Right kidney (tissue), 1 donor: ENCODE measurements around the gene CUX1.
A peak's percentile ranks its signal among the peaks of the same experiment; 100 is the strongest.
"Not testable (repeated sequence)": the region's sequence is repeated elsewhere in the genome, so short reads cannot be mapped to it uniquely, and the experiment has no call there.

Experiments used
- DNase-seq: peaks from one replicate; pipeline ENCODE4 v3.0.0-alpha.2; 2016

The CUX1 gene

DNA sequence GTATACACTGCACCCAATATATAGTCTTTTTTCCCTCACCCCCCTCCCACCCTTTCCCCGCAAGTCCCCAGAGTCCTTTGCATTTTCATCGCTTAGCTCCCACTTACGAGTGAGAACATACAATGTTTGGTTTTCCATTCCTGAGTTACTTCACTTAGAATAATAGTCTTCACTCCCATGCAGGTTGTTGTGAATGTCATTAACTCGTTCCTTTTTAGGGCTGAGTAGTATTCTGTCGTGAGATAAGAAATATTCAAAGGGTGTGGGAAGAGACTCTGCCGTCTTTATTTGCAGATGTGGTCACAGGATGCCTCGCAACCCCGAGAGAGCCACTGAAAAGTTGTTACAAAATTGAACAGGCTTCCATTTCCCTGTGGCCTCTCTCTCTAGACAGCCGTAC, 331.4 kb downstream of the CUX1 start:
- DNase-seq, result no peak

DNA sequence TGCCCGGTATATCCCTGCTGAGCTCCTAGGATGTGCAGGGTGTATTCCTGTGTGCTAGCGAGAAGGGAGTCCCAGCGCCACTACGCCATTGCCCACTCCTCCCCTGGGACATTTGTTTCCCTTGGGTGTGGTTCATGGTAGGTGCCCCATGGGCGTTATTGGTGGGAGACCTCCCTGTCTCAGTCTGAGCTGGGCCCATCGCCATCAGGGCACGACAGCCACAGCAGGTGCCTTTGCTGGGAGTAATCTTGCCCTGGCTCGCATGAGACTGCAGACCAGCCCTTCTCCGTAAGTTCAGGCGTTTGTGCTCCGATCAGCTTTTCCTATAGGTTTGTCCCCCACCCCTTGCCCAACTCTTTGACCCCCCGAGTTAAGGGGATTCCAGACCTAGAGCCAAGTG, 332.0 kb downstream of the CUX1 start:
- no peak for DNase-seq

GRCh38 chr7:102150266-102150665, 332.8 kb downstream of the CUX1 start:
- no peak for DNase-seq

DNA sequence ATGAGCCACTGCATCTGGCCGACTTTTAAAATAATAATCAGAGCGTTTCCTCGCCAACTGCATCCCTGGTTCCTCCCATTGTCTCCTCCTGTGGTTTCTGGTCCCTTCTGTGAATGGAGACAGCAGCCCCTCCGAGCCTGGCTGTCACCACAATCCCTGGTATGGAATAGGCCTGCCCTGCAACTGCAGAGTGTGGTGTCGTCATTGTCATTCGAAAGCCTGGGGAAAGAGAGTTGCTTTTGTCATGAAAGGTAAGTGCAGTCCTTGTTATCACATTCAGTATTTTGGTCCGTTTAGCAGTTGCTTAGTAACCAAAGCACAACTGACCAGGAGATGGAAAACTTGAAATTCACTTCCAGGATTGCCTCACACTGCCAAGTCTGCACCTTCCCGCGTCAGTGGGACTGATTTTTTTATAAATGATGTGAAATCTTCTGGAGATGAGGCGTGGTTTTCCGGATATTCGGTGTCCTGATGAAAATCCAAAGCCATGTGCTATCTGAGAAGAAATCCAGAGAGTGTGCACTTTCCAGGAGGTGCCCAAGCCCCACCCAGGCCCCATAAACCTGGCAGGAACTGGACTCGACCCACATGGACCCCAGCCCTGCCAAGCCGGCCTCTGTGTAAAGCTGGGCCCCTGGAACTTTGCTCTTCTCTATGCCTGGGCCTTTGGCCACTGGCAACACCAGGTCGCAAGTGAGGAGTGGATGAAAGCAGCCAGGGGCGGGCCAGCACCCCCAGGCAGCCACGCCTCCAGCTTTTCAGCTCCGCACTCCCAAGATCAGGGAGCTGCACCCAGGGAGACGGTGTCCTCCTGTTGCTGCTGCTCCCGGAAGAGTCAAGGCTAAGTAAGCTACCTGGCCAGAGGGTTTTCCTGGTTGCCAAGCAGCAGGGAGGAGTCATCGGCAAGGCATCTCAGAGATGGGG, 335.5 kb downstream of the CUX1 start:
- DNase-seq, result no peak

DNA sequence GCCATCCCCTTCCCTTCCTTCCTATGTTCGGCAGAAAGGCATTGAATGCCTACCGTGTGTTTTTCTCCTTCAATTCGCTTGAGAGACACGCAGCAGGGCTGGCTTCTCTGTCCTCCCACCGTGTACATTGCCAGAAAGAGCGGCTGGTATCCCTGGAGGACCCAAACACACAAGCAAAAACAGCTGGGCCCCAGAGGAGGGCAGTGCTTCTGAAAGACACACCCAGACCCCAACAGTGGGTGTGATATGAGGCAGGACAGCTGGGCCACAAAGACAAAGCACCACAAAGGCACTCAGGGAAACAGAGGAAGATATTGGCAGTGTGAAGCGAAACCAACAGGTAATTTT, 336.1 kb downstream of the CUX1 start:
- no peak for DNase-seq

DNA sequence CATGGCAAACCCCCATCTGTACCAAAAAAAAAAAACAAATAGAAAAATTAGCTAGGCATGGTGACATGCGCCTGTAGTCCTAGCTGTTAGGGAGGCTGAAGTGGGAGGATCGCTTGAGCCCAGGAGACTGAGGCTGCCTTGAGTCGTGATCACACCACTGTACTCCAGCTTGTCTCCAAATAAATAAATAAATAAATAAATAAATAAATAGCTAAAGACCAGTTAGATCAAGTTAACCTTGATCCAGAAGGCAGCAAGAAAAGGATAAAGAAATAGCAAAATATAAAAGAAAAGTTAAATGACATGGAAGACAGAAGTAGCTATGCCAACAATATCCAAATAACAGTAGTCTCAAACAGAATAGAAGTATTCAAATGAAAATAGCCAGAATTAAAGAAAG, 337.0 kb downstream of the CUX1 start:
- DNase-seq, result no peak

DNA sequence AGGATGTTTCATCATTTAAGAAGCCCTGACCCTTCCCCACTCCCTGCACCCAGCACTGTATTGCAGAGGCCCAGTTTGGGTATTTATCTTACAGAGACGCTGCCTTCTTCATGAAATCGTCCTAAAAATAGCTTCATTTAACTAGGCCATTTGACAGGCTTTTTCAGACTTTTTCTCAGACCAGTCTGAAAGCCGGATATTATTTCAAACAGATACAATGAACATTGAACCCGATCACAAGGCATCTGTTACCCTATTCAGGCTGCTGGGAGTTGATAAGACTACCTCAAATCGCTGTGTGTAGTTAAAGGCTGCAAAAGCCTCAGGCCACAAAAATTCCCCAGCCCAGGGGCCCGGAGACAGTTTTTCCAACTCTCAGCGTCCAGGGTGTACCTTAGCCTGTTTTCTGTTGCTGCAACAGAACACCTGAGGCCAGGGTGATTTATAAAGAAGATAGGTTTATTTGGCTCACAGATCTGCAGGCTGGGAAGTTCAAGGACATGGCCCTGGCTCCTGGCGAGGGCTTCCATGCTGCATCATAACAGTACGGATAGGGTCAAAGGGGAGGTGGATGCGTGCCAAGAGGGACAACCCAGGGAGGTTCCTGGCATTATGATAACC, 338.5 kb downstream of the CUX1 start:
- DNase-seq, result no peak

DNA sequence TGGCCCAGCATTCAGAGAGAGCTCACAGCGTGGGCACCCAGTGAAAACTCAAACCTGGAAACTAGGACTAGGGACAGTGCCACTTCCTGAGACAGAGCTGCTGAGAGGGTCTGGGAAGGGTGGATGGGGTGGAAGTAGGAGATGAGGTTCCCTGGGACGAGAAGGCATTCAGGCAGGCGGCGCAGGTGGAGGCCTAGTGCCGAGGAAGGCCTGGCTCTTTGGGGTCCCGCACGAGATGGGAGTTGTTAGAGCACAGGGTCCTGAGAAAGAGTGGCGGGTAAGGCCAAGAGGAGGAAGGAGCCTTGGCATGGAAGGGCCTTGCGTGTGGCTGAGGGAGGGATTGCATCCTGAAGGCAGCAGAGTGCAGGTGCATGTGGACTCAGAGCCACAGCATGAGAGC, 339.4 kb downstream of the CUX1 start:
- DNase-seq, result no peak

DNA sequence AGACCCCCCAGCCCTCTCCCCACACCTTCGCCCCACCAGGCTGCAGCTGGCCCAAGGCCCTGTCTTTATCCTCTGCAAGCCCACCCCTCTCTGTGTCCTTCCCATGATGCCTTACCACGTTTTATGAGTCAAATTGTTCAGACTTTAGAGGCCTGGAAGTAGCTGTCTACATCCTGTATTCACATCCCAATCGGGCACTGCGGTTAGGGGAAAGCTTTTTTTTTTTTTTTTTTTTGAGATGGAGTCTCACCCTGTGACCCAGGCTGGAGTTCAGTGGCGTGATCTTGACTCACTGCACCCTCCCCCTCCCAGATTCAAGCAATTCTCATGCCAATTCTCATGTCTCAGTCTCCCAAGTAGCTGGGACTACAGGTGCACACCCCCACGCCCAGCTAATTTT, 347.7 kb downstream of the CUX1 start:
- DNase-seq, result no peak

- no peak for DNase-seq
Measured at GRCh38 chr7:102167254-102167653, 349.8 kb downstream of the CUX1 start.

DNA sequence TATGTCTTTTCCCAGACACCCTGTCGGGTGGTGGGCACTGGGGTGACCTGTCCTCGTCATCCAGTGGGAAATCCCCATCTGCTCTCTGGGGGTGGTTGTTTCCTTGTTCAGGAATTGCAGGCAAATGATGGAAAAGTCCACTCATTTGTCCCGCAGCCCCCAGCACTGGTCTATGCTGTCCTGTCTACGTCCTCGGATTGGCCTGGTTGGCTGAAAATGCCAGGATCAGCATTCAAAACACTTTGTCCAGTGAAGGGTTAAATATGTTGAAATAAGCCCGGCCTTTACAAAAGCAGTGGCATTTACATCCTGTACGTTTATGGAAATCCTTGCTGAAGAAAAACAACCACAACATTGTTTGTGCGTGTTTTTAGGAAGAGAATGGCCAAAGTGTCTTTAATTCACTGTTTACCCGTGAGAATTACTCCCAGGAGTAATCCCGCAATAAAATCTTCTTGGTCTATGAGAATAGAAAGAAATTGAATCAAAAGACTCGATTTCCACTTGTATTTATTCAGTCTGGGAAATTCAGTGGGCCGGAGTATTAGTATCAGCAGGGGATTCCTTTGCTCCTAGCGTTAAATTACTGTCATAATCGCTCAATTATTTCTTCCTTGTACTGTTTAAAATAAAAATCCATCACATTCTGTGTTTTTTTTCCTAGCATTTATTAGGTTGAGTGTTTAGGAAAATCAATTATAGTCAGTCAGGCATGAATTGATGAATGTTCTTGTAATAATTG, 352.4 kb downstream of the CUX1 start:
- peak; percentile 14 for DNase-seq

DNA sequence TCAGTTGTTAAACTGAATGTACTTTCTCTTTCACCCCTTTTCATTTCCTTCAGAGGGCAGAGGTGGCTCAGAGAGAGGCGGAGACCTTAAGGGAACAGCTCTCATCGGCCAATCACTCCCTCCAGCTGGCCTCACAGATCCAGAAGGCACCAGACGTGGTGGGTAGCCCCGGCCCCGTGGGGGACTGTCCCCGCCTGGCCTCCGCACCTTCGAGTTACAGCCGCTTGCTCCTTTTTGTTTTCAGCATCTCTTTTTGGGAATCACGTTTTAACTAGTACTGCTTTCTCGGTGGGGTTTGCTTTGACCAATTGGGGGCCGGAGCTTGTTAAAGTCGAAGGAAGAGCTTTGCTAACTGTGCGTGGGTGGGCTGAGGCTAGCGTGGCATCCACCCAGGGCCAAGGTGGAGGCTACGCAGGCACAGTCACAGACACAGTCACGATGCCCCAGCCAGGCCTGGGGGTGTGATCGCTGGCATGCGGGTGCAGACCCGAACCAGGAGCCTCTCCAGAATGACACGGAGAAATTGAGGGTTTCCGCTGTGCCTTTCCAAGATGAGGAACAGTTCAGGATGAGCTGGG, 353.1 kb downstream of the CUX1 start:
- peak; percentile 26 for DNase-seq

GRCh38 chr7:102173669-102174068, 356.2 kb downstream of the CUX1 start:
- DNase-seq, result no peak

- DNase-seq, result peak; percentile 31
Measured at GRCh38 chr7:102175423-102176170, 358.2 kb downstream of the CUX1 start.

GRCh38 chr7:102178410-102178809, 361.0 kb downstream of the CUX1 start:
- DNase-seq, result no peak

DNA sequence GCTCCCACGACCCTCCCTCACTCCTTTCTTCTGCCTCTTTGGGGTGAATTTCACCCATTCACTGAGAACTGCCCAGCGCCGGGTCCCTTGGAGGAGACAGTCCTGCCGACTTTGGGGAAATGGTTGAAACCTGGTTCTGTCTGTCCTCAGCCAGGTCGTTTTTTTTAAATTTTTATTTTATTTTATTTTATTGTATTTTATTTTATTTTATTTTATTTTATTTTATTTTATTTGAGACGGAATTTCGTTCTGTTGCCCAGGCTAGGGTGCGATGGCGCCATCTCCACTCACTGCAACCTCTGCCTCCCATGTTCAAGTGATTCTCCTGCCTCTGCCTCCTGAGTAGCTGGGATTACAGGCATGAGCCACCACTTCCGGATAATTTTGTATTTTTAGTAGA, 363.3 kb downstream of the CUX1 start:
- no peak for DNase-seq

- no peak for DNase-seq
Measured at GRCh38 chr7:102181517-102181916, 364.1 kb downstream of the CUX1 start.

DNA sequence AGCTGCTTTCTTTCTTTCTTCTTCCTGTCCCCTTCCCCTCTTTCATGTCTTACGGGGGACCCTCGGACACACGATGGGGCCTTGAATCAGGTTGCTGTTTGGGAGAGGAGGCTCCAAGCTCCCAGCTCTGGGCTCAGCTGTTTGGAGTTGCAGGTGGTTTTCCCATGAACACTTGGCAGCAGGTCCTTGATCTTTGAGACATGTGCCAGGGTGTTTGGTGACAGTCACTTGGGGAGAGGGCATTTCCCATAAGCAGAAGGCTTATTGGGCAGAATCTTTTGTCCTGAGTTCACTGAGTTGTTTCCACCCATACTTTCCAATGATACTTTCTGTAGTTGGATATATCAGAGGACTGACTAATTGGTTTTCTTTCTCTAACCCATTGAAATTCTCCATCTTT, 364.6 kb downstream of the CUX1 start:
- DNase-seq, result no peak

DNA sequence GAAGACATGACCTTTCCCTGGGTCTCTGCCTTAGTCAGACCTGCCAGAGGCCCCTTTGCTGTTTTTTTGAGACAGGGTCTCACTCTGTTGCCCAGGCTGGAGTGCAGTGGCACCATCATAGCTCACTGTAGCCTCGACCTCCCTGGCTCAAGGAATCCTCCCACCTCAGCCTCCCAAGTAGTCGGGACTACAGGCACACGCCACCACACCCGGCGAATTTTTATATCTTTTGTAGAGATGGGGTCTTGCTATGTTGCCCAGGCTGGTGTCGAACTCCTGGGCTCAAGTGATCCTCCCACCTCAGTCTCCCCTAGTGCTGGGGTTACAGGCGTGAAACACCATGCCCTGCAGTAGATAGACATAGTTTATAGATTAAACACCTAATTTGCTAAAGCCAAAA, 366.4 kb downstream of the CUX1 start:
- DNase-seq, result not testable (repeated sequence)

GRCh38 chr7:102184303-102184702, 366.9 kb downstream of the CUX1 start:
- no peak for DNase-seq

- no peak for DNase-seq
Measured at GRCh38 chr7:102185796-102186195, 368.4 kb downstream of the CUX1 start.

DNA sequence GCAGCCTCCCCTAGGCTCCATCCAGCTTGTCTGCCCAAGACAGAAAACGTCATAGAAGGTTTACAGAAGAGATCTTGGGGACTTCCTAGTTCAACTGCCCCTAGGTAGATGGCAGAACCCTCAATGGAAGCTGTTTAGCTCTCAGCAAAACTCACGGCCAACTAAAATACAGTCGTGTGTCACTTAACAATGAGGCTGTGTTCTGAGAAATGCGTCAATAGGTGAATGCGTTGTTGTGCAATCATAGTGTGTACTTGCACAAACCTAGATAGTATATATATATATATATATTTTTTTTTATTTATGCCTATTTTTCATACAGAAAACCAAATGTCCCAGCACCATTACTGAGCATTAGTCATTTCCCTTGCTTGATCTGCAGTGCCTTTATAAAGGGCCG, 368.9 kb downstream of the CUX1 start:
- DNase-seq, result no peak
